ENCODE results near the gene SGO1.
A peak's percentile ranks its signal among the peaks of the same experiment; 100 is the strongest.

DNA sequence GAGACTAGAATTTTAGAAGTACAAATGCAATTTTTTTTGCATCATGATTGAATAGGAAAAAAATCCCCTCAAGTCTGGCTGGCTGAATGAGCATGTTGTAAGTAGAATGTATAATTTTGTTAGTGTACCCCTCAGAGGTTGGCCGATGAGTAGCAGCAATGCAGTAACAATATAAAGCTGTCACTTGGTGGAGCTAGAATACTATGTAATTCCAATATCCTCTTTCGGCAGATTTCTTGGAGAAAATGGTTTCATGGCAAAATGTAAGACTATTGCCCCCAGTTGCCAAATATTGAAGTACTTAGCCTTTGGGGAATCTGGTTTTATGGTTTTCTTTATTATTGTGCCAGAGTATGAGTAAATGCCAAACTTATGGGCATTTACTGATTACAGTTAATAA, 39.8 kb upstream of the SGO1 start:
- TF ChIP-seq, protein P1, sequence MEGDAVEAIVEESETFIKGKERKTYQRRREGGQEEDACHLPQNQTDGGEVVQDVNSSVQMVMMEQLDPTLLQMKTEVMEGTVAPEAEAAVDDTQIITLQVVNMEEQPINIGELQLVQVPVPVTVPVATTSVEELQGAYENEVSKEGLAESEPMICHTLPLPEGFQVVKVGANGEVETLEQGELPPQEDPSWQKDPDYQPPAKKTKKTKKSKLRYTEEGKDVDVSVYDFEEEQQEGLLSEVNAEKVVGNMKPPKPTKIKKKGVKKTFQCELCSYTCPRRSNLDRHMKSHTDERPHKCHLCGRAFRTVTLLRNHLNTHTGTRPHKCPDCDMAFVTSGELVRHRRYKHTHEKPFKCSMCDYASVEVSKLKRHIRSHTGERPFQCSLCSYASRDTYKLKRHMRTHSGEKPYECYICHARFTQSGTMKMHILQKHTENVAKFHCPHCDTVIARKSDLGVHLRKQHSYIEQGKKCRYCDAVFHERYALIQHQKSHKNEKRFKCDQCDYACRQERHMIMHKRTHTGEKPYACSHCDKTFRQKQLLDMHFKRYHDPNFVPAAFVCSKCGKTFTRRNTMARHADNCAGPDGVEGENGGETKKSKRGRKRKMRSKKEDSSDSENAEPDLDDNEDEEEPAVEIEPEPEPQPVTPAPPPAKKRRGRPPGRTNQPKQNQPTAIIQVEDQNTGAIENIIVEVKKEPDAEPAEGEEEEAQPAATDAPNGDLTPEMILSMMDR (IDR thresholded peaks at IDR 0.05), result peak in 3 of 6 experiments; percentile 14 to 34 (median 19)
- no peak for TF ChIP-seq POLR2A (IDR thresholded peaks at IDR 0.05)

Measured in Peyer's patch (tissue), 4 donors.